IPS DF 19.7 (cell line): Measurements from ENCODE around the gene TBC1D1.

Source experiments
- DNase-seq: peaks from one replicate; pipeline ENCODE4 v3.0.0-alpha.2; 2013; ENCODE audit warnings: low read depth, low spot score

TBC1D1 gene

DNA sequence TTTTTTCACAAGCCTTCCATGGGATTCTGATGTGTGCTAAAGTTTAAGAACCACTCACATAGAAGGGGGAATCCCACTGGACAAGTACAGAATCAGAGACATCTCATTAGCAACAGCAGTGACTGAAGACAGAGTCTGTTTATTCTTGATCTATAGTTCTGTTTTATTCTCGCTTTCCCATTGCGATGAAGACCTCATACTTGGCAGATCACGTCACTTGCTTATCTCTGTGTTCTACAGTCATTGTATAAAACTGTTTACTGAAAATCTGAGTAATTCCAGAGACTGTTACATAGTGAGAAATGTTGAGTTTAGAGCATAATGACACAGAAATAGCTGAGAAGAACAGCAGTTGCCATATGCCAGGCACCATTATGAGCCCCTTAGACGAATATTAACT, 254.9 kb downstream of the TBC1D1 start:
- DNase-seq: no peak

DNA sequence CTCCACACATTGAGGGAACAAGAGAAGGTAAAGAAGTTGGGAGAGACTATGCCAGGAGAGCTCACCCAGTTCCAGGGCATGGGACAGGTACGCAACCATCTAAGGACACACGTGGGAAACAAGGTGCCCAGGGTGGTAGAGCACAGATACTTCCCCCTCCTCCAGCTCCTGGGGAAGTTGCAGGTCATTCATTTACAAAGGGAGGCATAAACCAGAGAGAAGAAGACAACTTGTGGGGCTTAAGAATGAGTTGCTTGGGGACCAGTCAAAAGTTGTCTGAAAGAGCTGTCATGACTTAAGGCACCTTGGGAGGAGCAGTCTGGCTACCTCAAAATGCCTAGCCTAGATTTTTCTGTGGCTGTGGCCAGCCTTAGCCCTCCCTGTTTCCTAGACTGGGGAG, 255.5 kb downstream of the TBC1D1 start:
- DNase-seq: no peak

DNA sequence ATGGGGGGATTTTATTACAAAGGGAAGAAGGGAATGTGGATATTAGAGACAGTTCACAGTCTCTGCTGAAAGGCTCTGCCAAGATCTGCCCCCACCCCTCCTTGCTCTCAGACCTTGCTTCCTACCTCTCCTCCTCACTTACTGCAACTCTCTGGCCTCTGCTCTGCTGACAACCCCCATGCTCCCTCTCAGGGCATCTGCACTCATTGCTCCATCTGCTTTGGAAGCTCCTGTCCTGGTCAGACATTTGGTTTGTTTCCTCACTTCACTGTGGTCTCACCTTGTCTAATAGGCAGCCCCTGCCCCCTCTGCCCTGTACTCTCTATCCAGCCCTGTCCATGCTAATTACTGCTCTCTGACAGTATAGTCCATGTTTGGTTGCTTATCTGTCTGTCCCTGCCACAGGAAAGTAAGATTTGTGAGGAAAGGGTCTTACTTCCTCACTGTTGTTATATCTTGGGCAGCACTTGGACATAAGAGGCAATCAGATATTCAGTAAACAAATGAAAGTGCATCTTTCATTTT, 258.6 kb downstream of the TBC1D1 start:
- DNase-seq: no peak

DNA sequence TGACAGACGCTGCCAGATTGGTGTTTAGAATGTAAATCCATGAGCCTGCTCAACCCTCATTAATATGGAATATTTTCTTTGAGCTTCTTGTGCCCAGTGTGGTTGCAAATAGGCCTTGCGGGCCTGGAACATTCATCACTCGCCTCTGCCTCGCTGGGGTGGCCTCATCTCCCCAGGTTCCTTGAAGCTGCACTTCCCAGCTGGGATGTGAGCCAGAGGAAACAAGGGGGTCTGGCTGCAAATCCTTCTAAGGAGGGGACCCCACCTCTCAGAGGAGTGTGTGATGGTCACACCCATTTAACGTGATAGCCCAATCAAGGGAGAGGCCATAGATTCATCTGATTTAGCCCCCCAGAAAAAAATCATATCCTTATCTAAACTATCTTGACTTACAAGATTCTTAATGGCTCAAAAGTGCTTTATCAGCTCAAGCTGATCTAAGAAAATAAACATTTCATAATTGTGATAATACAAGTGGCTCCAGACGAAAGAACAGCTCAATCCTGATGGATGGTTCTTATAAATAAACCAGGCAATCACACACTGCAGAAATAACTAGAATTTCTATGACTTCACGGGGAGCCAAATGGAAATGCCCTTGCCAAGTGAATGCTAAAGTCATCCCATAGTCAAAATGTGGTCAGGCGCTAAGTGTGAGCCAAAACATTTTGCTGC, 259.2 kb downstream of the TBC1D1 start:
- no peak for DNase-seq

DNA sequence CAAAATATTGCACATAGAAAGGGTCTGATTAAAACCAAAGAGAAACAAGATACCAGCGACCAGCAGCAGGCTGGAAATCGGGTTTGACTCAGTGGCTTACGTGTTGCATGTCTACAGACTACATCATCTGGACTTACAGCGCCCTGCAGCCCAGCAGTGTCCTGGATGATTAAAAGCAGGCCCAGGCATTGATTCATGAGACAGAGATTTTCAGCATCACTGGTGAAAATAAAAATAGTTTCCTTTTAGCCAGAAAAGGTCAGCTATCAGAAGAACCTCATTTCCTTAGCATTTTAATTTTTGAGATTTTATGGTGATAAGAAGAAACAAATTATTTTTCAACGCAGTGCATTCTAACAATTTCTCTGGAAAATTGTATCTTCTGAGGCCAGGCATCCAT, 259.9 kb downstream of the TBC1D1 start:
- DNase-seq: no peak

DNA sequence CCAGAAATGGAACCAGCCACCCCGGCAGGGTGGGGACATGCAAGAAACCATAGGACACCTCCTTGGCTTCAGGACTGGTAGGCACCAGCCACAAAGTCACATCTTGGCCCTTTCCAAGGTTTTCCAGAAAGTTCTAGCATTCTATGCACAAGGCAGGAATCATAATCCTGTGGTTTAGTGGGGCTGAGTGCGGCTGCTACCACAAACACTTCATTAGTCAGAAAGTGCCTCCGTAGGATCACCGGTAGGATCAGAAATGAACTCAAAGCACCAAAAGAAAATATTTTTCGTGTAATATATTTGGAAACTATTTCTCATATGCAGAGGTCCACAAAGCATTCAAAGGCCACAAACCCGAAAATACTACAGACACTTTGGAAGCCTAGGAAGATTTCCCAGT, 261.0 kb downstream of the TBC1D1 start:
- DNase-seq: no peak

DNA sequence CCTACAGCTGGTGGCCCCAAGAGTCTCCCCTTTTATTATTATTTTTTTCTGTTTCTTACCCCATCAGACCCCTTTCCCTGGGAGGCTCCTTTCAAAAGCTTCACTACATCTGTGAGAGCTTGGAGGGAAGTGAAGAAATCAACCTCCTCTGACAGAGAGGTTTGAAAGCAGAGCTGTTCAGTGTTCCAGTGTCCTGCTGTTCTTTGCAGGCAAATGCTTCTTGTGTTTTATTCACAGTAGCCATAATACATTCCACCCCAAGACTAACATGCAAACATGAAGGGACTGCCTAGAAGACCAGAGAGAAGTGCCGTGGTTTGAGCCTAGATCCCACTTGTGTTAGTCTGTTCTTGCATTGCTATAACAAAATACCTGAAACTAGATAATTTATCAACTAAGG, 261.4 kb downstream of the TBC1D1 start:
- DNase-seq: no peak

DNA sequence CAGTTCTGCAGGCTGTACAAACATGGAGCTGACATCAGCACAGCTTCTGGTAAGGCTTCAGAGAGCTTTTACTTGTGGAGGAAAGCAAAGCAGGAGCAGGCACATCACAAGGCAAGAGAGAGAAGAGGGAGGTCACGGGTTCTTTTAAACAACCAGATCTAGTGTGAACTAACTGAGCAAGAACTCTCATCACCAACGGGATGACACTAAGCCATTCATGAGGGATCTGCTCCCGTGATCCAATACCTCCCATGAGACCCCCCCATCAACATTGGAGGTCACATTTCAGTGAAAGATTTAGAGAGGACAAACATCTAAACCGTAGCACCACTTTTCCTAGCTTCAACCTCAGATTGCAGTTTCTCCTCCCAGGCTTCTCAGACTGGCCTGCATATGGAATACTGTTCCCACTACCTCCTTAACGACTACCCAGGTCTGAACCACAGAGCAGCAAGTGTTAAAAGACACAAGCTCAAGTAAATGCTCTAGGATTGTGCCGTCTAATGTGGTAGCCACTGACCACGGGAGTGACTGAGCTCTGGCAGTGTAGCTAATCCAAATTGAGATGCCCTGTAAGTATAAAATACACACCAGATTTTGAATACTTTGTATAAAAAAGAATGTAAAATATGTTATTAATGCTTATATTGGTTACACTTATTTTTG, 262.0 kb downstream of the TBC1D1 start:
- DNase-seq: no peak

DNA sequence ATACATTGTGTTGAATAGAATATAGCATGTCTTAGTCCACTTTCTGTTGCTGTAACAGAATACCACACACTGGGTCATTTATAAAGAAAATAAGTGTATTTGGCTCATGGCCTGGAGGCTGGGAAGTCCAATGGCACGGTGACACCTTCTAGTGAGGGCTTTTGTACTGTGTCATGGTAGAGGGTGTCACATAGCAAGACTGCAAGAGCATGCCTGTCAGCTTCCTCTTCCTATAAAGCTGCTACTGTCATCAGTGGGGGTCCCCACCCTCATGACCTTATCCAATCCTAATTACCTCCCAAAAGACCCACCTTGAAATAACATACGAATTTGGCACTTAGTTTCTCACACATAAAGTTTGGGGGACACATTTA, 262.5 kb downstream of the TBC1D1 start:
- no peak for DNase-seq

DNA sequence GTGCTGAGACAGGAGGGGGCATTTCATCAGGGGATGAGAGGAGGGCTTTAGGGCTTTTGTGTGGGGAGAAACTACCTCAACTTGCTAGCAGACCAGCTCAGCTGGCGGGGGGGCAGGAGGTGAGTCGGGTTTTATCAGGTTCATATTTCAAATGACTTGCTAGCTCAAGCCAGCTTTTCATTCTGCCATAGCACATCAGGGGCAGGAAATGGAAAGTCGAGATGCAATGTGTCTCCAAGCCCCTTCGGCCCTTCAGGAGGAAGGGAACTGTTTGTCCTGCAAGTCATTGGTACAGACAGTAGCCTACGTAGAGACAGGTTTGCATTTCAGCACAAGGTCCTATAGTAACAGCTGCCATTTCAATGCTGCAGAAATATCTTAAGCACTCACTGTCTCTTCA, 263.4 kb downstream of the TBC1D1 start:
- DNase-seq: no peak

DNA sequence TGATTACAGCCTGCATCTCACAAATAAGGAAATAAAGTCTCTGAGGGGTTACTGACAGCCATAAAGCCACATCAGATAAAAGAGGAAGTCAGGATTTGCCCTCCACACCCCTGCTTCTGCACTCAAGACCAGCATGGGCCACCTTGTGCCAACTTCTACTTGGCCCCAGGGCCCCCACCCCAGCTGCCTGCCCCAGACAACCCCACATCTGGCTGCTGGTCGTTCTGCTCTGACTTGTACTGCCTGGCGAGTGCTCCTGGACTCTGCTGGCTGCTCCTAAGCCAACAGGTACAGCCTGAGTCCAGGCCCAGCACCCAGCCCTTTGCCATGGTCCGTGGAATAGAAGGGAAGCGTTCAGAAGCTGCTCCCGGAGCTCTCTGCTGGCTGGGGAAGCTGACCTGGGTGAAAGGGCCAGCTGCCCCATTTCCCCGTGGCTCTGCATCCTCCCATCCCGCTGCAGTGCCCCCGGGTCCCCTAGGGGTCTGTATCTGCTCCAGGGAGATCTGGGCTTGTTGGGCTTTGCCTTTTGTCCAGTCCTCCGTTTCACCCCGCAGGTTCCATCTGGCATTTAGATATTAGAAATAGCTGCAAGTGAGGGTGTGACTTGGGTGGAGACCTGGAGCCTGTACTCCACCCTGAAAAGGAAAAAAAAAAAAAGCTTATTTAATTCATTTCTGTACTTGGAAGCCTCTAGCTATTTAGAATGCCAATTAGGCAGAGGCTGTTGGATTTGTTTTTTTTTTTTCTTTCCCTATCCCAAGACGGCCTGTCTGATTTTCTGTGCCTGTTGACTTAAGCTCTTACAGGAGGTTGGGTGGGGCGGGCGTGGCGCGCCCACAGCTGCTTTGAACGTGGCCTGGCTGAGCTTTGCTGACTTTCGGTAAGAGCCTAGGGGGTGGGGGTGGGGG, 264.1 kb downstream of the TBC1D1 start:
- no peak for DNase-seq

DNA sequence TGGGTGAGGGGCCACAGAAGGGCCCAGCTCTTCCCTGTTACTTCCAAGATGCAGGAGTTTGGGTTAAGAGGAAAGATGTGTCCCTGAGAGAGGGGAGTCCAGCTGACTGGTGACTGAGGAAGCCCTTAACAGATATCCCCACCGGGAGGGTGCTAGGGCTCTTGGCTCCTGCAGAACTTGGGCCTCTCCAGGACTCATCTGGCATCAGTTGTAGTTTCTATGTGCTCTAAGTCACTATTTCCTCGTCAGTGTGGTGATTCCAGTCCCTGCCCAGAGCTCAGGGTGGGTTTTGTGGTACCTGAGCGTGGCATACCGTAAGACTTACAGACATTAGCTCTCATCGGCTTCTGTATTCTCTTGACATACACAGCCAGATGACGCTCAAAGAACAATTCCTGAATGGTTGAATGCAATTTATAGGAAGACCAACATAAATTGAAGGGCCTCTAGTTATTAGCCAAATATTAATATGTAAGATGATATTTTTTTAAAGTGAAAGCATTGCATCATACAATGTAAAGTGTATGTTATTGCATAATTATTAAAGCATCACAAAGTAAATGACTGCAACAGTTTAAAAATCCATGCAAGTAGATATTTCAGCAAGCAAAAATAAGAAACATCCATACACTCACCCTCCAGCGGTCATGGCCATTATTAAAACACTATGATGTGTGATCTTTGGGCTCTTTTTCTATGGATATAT, 264.9 kb downstream of the TBC1D1 start:
- DNase-seq: no peak

DNA sequence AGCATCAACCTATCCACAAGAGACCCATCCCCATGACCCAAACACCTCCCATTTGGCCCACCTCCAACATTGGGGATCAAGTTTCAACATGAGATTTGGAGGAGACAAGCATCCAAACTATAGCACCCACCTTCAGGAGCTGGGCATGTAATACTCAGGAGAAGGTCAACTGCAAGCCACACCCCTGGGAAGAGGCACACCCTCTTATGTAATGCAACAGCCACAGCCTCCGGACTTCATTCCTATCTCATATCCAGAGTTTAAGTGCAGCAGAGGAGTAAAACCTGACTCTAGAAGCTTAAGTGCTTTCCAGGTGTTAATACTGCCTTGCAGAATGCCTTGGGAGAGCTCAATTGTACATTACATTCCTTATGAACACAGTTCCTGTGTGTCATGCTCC, 266.7 kb downstream of the TBC1D1 start:
- no peak for DNase-seq

DNA sequence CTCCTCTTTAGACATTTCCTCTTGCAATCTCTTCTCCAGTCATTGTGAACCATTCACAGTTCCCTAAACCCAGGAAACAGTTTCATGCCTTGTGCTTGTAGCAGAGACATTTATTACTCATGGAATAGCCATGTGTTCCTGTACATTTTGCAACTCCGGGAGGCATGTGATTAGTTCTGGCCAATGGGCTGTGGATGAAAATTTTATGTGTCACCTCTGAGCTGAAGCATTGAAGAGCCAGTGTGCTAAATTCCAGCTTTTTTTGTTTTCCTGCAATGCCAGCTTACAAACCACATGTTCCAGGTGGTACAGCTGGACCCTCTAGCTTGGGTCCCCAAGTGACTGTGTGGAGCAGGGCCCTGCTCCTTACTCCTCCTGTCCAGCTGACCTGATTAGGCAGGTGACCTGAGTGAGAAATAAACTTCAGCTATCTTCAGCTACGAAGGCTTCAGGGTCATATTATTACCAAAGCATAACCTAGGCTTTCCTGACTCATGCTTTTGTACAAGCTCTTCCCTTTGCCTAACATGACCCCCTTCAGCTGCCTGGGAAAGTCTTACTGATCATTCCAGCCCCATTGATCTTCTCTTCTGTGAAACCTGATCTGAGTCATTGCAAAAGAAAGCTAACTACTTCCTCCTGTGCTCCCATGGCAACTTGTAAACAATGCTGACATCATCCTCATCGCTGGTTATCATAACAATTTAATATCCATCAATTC, 269.8 kb downstream of the TBC1D1 start:
- DNase-seq: no peak

DNA sequence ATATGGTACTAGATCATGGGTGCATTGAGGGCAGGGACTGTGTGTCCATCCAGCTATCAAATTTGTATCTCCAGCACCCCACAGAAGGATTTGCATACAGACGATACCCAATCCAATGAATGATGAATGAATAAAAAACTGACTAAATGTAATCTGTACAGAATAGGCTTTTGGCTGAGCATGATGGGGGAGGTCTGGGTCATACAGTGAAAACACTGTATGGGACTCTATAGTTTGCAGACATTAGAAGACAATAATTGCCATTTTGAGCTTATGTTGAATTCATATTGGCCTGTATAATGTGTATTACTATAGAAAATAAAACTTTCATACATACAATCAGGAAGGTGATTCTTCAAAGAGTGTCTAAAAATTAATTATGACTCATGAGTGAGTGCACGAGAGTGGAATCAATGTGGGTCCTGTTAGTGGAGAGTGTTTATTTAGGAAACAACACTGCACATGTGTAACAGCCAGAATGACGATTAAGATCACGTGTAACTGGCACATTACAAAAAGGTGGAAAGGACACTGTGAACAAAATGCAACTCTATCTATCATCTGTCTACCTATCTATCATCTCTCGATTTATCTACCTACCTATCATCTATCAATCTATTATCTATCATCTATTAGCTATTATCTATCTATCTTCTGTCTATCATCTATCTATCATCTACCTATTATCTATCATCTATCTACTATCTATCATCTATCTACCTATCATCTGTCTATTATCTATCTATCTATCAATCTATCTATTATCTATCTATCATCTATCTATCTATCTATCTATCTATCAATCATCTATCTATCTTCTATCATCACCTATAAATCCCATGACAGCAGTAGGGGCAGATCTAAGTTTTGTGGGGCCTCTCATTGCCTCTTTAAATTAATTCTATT, 270.6 kb downstream of the TBC1D1 start:
- DNase-seq: no peak

DNA sequence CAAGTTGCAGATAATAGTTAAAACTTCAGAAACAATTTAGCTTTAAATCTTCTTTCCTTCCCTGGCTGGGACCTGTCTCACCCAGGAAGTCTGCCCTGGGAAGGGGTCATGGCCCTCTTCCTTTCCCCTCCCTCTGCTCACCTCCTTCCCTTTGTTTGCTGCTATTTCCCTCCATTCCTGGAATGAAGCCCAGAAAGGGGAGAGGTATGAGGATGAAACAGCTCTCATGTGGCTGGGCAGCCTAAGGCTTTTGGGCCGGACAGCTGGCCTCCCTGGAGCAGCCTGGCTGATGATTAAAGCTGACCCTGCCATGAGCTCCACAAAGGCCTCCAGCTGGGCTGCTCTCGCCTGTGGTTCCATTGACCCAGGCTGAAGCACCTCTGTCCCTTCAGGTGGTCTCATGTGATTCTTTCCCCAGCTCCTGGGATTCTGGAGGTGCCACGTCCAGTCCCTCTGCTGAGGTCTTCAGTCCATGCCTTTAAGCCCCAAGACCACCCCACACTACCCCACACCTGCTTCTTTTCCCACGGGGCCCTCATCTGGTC, 271.4 kb downstream of the TBC1D1 start:
- DNase-seq: no peak

DNA sequence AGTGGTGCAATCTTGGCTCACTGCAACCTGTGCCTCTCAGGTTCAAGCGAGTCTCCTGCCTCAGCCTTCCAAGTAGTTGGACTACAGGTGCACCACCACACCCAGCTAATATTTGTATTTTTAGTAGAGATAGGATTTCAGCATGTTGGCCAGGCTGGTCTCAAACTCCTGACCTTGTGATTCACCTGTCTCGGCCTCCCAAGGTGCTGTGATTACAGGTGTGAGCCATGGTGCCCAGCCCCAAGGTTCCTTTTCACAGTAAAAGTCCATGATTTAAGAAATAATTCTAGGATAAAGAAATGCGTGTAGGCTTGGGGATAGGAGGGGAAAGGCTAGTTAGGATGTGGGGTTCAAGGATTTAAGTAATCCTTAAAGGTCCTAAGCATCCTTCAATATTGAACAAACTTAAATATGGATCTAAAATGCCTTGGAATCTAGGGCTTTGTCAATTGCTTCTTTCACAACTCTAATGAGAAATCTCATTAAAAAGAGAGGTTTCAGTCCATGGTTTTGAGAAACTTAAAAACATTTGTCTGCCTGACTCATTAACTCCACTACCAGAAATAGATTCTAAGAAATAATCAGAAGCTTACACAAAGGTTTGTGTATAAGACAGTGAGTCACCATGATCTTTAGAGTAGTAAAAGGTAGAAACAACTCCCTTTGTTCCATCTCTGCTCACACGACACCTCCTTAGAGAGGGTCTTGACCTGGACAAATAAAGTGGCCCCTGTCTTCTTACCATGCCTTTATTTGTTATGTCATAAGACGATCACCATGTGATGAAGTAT, 272.5 kb downstream of the TBC1D1 start:
- DNase-seq: no peak

DNA sequence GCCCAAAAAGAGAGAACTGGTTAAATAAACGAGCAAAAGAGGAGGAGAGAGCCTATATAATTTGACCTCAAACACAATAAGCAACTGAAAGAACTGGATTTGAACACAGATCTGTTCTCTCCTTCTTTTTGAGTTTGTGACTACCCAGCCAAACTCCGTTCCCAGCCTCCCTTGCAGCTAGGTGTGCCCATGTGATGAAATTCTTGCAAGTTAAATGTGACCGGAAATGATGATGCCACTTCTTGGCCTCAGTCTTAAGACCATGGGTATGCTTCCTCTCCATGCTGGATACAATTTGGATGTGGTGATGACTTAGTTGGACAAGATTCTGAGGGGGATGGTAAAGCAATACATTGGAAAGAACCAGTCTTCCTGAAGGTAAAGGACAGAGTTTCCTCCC, 273.5 kb downstream of the TBC1D1 start:
- no peak for DNase-seq

DNA sequence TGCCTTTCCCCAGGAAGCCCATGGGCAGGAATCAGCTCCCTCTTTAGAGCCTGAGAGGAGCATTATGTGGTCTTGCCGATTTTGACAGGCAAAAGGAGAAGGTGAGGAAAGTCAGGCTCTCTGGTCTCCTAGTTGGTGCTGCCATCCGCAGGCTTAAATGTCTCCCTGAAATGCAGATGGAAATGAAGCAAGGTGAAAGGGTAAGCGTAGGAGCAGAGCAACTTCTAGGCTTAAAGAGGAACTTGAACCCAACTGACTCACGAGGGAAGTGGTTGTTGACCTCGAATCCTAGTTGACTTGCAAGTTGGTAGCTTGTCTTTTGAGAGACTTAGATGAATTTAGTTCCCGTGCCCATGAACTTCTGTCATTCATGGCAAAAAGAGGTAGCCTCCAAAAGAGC, 275.2 kb downstream of the TBC1D1 start:
- no peak for DNase-seq
